GM19438 (cell line): ENCODE results near the gene CDCP1.
"Not testable (repeated sequence)": the region's sequence is repeated elsewhere in the genome, so short reads cannot be mapped to it uniquely, and the experiment has no call there.

Experiments used
- ATAC-seq: cut with Tn5 transposase; IDR thresholded peaks from one replicate; pipeline ENCODE4 v1.9.1; 2021; ENCODE audit warnings: low read depth; ENCODE audit not compliant: unreplicated experiment

Gene CDCP1

GRCh38 chr3:45173776-45174175 lies 27.6 kb upstream of the CDCP1 start:
- no peak for ATAC-seq

GRCh38 chr3:45171283-45171682 lies 25.1 kb upstream of the CDCP1 start:
- ATAC-seq = no peak

- no peak for ATAC-seq
Observed at GRCh38 chr3:45170096-45170495, 23.9 kb upstream of the CDCP1 start.

- ATAC-seq = no peak
Observed at GRCh38 chr3:45169125-45169904, 23.1 kb upstream of the CDCP1 start.

GRCh38 chr3:45168451-45168850 lies 22.3 kb upstream of the CDCP1 start:
- no peak for ATAC-seq

GRCh38 chr3:45167011-45167911 lies 21.1 kb upstream of the CDCP1 start:
- ATAC-seq = peak; percentile 74

- no peak for ATAC-seq
Observed at GRCh38 chr3:45166321-45166879, 20.2 kb upstream of the CDCP1 start.

- ATAC-seq = no peak
Observed at GRCh38 chr3:45165497-45166283, 19.5 kb upstream of the CDCP1 start.

- ATAC-seq = no peak
Observed at GRCh38 chr3:45164056-45164455, 17.9 kb upstream of the CDCP1 start.

GRCh38 chr3:45163481-45163880 lies 17.3 kb upstream of the CDCP1 start:
- ATAC-seq = no peak

- ATAC-seq = no peak
Observed at GRCh38 chr3:45154641-45155147, 8.5 kb upstream of the CDCP1 start.

- ATAC-seq = no peak
Observed at GRCh38 chr3:45153658-45154437, 7.7 kb upstream of the CDCP1 start.

- no peak for ATAC-seq
Observed at GRCh38 chr3:45152307-45152706, 6.1 kb upstream of the CDCP1 start.

GRCh38 chr3:45151100-45151499 lies 4.9 kb upstream of the CDCP1 start:
- ATAC-seq = no peak

- no peak for ATAC-seq
Observed at GRCh38 chr3:45148921-45149320, 2.7 kb upstream of the CDCP1 start.

- no peak for ATAC-seq
Observed at GRCh38 chr3:45145223-45145622, 955 bp downstream of the CDCP1 start.

GRCh38 chr3:45143673-45144671 lies 2.2 kb downstream of the CDCP1 start:
- ATAC-seq = no peak

- ATAC-seq = not testable (repeated sequence)
Observed at GRCh38 chr3:45140770-45141155, 5.4 kb downstream of the CDCP1 start.
